GM12872 (cell line): Measurements from ENCODE around the gene FAM229A.

ENCODE experiments used
- CTCF ChIP-seq: IDR thresholded peaks from 3 replicates; pipeline ENCODE4 v1.5.1; 2011; ENCODE audit warnings: low read depth, mild to moderate bottlenecking, low read length, moderate library complexity; ENCODE audit not compliant: insufficient read depth

FAM229A gene

GRCh38 chr1:32362474-32363313 lies at the start of gene FAM229A, which contains the start of gene TSSK3:
Gene FAM229A (minus strand): TSS chr1:32362485. CDS start chr1:32362091, 394 bp downstream.
Gene TSSK3 (plus strand): TSS chr1:32362539. CDS start chr1:32362702, 163 bp downstream.
- TF ChIP-seq CTCF: no peak

DNA sequence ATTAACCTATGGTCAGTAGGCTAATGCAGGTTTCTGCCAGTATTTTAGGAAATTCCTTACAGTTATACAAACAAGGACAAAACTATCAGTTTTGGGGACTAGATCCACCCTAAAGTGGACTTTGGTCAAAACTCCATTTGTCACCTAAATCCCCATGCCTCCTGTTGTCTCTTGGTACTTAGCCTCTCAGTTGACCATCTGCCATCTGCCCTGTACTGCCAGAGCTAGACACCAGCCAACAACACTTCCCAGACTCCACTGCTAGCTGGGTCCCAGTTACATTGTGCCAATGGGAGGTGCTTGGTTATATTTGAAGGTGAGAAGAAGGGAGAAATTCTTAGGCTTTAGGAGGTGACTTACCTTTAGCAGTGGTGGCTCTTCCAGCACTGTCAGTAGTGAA lies 49.0 kb upstream of the FAM229A start:
- TF ChIP-seq CTCF: no peak

DNA sequence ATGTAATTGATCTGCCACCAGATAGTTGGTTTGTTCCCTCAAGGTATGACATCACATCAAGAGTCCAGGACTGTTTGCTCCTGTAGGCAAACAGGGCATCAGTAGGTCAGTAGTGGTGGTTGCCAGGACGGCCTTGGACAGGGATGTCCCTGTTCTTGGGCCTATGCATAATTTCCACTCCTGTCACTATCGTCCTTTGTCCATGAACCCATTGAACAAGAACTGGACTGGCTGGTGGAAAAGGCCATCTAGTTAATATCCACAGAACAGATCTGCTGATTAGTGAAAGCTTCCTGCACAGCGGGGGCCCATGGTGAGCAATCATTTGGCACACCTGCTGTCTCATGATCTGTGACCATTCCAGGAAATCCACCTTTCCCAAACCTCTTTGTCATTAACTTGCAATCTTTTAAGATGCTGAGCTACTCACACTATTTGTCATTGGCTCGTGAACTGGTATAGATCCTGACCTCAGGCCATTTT lies 44.4 kb upstream of the FAM229A start:
- no peak for TF ChIP-seq CTCF

GRCh38 chr1:32405672-32406467 lies 43.6 kb upstream of the FAM229A start:
- no peak for TF ChIP-seq CTCF

DNA sequence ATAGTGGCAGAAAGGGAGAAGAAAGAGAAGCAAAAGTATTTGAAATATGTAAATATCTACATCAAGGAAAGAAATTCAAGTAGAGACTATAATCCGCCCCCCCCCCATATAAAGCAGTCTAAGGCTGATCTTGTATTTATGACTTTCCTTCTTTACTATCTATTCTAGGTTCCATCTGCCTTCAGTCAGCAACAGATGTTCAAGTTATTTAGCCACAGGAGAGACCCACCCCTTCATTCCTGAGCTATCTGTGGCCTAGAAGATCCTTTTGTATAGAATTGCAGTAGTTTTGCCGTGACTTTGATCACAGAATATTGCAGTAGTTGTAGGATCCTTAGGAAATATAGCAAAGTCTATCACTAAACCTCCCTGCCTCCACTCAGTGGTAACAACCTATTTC lies 42.7 kb upstream of the FAM229A start:
- TF ChIP-seq CTCF: no peak

- TF ChIP-seq CTCF: peak; percentile 87
Observed at GRCh38 chr1:32400876-32401631, 38.8 kb upstream of the FAM229A start.
